ENCODE results near the gene COX14.
"Not testable (repeated sequence)": the region's sequence is repeated elsewhere in the genome, so short reads cannot be mapped to it uniquely, and the experiment has no call there.

The COX14 gene

DNA sequence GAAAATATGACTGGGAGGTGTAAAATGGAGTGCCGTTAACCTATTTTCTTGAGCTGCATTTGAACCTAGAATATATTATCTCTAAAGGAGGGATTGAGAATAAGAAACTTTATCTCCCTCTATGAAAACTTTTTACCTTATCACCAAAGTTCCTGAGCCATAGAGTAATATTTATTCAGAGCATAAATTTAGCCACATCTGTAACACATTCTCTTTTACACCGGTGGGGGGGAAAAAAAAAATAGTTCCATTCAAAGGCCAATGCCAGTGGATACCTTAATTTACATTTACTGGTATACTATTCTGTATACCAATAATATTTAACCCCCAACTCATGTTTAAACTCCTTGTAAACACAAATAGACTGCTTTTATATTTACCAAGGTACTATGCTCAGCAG is 33.4 kb downstream of the COX14 start:
- FAIRE-seq (no peak), DNase-seq (ENCODE audit: insufficient read length) (no peak)

DNA sequence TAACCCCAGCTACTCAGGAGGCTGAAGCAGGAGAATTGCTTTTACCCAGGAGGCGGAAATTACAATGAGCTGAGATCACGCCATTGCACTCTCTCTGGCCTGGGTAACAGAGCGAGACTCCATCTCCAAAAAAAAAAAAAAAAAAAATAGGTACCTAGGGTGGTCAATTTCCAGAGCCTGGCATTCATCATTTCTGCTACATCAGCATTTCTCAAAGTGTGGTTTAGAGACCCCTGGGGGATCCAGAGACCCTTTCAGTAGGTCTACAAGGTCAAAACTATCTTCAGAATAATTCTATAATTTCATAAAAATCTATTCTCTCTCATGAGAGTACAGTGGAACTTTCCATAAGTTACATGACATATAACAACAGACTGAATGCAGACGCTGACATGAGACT is 35.2 kb downstream of the COX14 start:
- FAIRE-seq (no peak), DNase-seq (ENCODE audit: insufficient read length) (no peak)
- TF ChIP-seq POLR2AphosphoS5 (IDR thresholded peaks at IDR 0.05; ENCODE audit: low read depth, low read length) (no peak), POLR2A (IDR thresholded peaks at IDR 0.05; ENCODE audit: low read depth, low read length) (no peak), TAF1 (IDR thresholded peaks at IDR 0.05; ENCODE audit: borderline replicate concordance, low read depth, low read length) (no peak)

More for the DNA sequence above, 33.4 kb downstream of the COX14 start:
- TF ChIP-seq POLR2AphosphoS5 (IDR thresholded peaks at IDR 0.05; ENCODE audit: low read depth, low read length) (no peak), POLR2A (IDR thresholded peaks at IDR 0.05; ENCODE audit: low read depth, low read length) (no peak), TAF1 (IDR thresholded peaks at IDR 0.05; ENCODE audit: borderline replicate concordance, low read depth, low read length) (no peak)

GRCh38 chr12:50148011-50148410 is 36.0 kb downstream of the COX14 start:
- not testable (repeated sequence) for FAIRE-seq; DNase-seq (ENCODE audit: insufficient read length)

DNA sequence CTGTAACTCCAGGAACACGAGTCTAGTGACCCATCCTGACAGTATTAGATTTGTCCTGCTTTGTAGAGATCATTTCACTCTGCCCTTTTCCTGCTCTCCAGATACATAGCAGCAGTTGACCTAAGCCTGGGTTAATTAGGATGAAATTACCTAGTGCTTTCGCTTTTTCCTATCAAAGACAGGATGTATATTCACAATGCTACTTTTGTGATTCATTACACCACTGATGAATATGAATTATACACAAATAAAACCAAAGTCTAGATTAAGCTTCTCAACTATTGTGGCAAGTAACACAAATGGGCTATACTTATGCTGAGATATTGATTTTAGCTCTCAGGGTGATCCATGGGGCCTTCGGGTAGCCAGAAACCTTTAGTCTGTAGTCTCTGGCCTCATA is 37.3 kb downstream of the COX14 start:
- TF ChIP-seq POLR2AphosphoS5 (IDR thresholded peaks at IDR 0.05; ENCODE audit: low read depth, low read length) (no peak), POLR2A (IDR thresholded peaks at IDR 0.05; ENCODE audit: low read depth, low read length) (no peak), TAF1 (IDR thresholded peaks at IDR 0.05; ENCODE audit: borderline replicate concordance, low read depth, low read length) (no peak)
- FAIRE-seq (no peak), DNase-seq (ENCODE audit: insufficient read length) (no peak)

- FAIRE-seq (no peak), DNase-seq (ENCODE audit: insufficient read length) (no peak)
- TF ChIP-seq TAF1 (IDR thresholded peaks at IDR 0.05; ENCODE audit: borderline replicate concordance, low read depth, low read length) (no peak), POLR2AphosphoS5 (IDR thresholded peaks at IDR 0.05; ENCODE audit: low read depth, low read length) (no peak), POLR2A (IDR thresholded peaks at IDR 0.05; ENCODE audit: low read depth, low read length) (no peak)
These were observed 39.1 kb downstream of the COX14 start for GRCh38 chr12:50151047-50151687.

DNA sequence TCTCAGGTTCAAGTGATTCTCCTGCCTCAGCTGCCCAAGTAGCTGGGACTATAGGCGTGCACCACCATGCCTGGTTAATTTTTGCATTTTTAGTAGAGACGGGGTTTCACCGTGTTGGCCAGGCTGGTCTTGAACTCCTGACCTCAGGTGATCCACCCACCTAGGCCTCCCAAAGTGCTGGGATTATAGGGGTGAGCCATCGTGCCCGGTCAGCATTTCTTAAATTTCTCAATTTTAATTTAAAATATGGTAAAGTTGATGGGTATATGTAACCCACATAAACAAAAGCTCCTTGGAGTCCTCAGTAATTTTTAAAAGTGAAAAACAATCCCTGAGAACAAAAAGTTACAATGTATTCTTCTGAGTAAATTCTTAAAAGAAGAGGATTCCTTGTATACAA is 42.9 kb downstream of the COX14 start:
- DNase-seq (ENCODE audit: insufficient read length); FAIRE-seq: not testable (repeated sequence)

DNA sequence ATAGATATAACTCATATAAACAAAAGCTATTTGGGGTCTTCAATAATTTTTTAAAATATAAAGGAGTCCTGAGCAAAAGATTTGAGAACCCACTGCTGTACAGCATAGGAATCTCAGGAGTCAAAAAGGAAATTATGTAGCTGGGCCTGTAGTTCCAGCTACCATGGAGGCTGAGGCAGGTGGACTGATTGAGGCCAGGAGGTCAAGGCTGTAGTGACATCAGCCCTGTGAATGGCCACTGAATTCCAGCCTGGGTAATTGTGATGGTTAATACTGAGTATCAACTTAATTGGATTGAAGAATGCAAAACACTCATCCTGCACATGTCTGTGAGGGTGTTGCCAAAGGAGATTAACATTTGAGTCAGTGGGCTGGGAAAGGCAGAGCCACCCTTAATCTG is 44.6 kb downstream of the COX14 start:
- DNase-seq (ENCODE audit: insufficient read length), result no peak
- TF ChIP-seq POLR2AphosphoS5 (IDR thresholded peaks at IDR 0.05; ENCODE audit: low read depth, low read length) (no peak), POLR2A (IDR thresholded peaks at IDR 0.05; ENCODE audit: low read depth, low read length) (no peak), TAF1 (IDR thresholded peaks at IDR 0.05; ENCODE audit: borderline replicate concordance, low read depth, low read length) (no peak)
- no peak for FAIRE-seq

- no peak for DNase-seq (ENCODE audit: insufficient read length)
- TF ChIP-seq TAF1 (IDR thresholded peaks at IDR 0.05; ENCODE audit: borderline replicate concordance, low read depth, low read length) (no peak), POLR2A (IDR thresholded peaks at IDR 0.05; ENCODE audit: low read depth, low read length) (no peak), POLR2AphosphoS5 (IDR thresholded peaks at IDR 0.05; ENCODE audit: low read depth, low read length) (no peak)
These were observed 45.2 kb downstream of the COX14 start for GRCh38 chr12:50157259-50157658.

DNA sequence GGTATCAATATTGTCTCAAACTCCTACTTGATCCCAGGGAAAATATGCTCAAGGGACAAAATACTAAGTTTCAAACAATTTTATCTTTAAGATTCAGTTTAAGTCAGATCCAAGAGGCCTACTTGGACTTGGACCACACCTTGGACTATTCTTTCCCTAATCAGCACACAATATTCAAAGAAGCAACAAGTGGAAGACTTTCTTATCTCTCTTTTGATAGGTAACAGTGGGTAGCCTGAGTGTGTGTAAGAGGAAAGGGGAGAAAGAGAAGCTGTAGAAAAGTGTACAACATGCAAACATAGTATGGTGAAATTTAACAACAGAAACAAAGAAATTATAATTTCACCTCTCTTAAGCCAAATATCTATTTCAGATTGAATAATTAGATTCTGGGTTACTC is 48.6 kb downstream of the COX14 start:
- TF ChIP-seq POLR2A (IDR thresholded peaks at IDR 0.05; ENCODE audit: low read depth, low read length) (no peak), POLR2AphosphoS5 (IDR thresholded peaks at IDR 0.05; ENCODE audit: low read depth, low read length) (no peak), TAF1 (IDR thresholded peaks at IDR 0.05; ENCODE audit: borderline replicate concordance, low read depth, low read length) (no peak)
- no peak for FAIRE-seq
- DNase-seq (ENCODE audit: insufficient read length), result no peak

More at GRCh38 chr12:50157259-50157658, 45.2 kb downstream of the COX14 start:
- FAIRE-seq, result no peak

DNA sequence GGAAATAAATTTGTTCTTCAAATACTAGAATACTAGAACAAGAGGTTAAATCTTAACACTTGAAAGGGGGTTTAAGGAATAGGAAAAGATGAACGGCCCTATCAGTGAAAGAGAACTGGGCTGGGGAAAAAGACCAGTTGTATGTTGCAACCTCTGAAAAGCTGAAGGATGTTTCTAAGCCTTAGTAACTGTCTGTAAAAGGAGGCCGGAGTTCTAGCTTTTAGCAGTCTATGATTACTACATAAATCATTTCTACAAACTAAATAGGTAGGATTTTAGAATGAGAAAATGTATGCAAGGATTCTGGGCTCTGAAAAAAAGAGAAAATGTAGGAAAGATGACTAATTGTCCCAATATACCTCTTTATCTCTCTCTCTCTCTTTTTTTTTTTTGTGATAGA is 50.2 kb downstream of the COX14 start:
- TF ChIP-seq POLR2A (IDR thresholded peaks at IDR 0.05; ENCODE audit: low read depth, low read length) (no peak), TAF1 (IDR thresholded peaks at IDR 0.05; ENCODE audit: borderline replicate concordance, low read depth, low read length) (no peak)
- DNase-seq (ENCODE audit: insufficient read length) (no peak), FAIRE-seq (no peak)

DNA sequence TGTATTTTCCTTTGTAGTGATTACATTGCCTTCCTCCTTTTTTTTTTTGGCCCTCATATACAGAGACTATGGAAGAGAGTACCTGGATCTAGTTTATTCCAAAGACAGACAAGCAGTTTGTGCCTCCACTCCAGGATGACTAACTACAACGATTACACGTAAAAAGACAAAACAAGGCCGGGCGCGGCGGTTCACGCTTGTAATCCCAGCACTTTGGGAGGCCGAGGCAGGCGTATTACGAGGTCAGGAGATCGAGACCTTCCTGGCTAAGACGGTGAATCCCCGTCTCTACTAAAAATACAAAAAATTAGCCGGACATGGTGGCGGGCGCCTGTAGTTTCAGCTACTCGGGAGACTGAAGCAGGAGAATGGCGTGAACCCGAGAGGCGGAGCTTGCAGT is 52.9 kb downstream of the COX14 start:
- no peak for FAIRE-seq
- no peak for DNase-seq (ENCODE audit: insufficient read length)
- TF ChIP-seq POLR2A (IDR thresholded peaks at IDR 0.05; ENCODE audit: low read depth, low read length) (no peak), TAF1 (IDR thresholded peaks at IDR 0.05; ENCODE audit: borderline replicate concordance, low read depth, low read length) (no peak), POLR2AphosphoS5 (IDR thresholded peaks at IDR 0.05; ENCODE audit: low read depth, low read length) (no peak)

GRCh38 chr12:50166799-50167048 is 54.7 kb downstream of the COX14 start:
- DNase-seq (ENCODE audit: insufficient read length) (no peak), FAIRE-seq (no peak)
- TF ChIP-seq POLR2AphosphoS5 (IDR thresholded peaks at IDR 0.05; ENCODE audit: low read depth, low read length) (no peak), TAF1 (IDR thresholded peaks at IDR 0.05; ENCODE audit: borderline replicate concordance, low read depth, low read length) (no peak), POLR2A (IDR thresholded peaks at IDR 0.05; ENCODE audit: low read depth, low read length) (no peak)
